ENCODE measurements around the gene CCR9. TPM values are rescaled to one million over a fixed set of nuclear protein-coding genes. Genes with fewer than 3 reads are reported as not detected.

CCR9 gene
- total RNA-seq, 1 donor from 2014 or later: not detected

DNA sequence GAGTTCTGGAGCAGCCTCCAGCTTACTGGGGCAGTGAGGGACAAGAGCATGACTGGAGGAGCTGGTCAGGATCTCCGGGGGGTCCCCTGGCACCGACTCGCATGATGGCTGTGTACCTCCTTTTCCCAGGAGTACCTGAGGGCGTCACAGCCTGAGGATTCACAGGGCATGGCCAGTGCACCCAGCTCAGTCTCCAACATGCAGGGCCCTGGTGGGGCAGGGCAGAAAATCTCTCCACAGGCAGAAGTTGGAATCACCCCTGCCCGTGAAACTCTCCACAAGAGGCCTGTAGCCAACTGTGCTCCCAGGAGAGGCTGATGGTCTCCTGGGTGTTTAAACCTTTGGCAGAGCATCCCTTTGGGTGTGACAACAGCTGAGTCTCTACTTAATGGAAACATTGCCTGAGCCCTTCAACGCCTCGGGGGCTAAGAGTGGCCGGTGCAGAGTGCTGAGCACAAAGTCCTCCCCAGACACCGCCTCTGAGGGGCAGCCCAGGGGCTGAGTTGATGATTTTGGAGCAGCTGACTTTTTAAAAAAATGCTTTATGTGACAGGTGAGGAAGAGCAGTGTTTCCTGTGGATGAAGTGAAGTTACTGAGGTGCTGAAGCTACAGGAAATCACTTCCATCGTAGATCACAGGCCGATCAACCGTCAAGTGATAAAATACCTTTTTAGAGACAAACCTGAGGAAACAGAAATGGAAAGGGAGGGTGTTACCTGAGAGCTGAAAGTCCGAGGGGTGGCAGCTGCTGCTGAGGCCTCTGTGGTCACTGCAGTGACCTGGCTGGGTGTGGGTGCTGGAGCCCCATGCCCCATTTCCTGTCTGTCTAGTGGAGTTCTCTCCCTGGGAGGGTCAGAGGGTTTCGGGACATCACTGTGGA is 35.1 kb downstream of the CCR9 start:
- Mint-ChIP-seq H3K9me3 (no peaks in the 10 kb centered on the region), H3K27me3 (no peaks in the 10 kb centered on the region), H3K36me3 (ENCODE audit: low read depth) (peaks cover 76% of the 10 kb centered on the region), H3K4me3 (no peak overlapping the region), H3K27ac (no peak overlapping the region), H3K4me1 (peaks cover 14% of the 10 kb centered on the region)
- intact Hi-C loops (cut with micrococcal nuclease): no loop called here
- no peak for DNase-seq

DNA sequence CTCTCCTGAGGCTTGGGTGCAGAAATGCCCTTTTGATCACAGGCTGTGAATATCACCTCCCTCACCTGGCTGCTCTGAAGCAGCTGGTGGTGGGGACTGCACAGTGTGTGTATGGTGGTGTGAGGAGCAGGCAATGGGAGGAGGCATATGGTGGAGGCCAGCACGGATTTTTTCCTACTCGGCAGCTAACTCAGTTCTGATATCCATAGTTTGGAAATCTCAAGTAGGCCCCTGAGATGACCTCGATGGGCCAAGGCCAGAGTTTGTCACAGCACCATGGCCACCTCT is 35.6 kb downstream of the CCR9 start:
- intact Hi-C loops (cut with micrococcal nuclease): no loop called here
- peaks cover 77% of the 10 kb centered on the region for H3K36me3 Mint-ChIP-seq (ENCODE audit: low read depth)

DNA sequence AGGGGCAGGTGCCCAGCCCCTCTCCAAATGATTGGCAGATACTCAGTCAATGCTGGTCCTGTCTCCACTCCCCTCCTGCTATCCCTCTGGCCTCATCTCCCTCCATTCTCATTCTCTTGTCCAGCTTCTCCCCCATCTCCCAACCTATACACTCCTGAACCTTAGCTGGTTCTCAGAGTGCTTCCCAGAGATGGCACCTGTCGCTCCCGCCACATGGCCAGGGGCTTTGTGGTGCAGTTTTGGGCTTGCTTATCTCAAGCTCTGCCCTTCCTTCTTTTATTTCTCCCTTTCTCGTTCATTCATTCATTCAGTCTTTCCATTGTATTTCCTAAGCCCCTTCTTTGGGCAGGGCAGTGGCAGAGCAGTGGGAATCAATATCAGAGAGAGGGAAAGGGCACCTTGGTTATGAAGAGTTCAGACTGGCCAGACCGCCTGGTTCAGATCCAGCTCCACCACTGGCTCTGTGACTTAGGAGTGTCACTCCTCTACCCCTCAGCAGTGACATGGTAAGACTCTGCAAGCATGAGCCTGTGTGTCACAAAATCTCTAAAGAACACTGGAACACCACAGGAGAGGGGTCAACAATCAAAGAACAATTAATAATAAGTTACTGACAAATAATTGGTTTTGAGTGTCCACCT is 36.7 kb downstream of the CCR9 start:
- peaks cover 6% of the 10 kb centered on the region for H3K4me1 Mint-ChIP-seq

More for the DNA sequence above, 35.6 kb downstream of the CCR9 start:
- no peaks in the 10 kb centered on the region for H3K9me3 Mint-ChIP-seq
- no peak for DNase-seq
- H3K27me3 Mint-ChIP-seq: no peaks in the 10 kb centered on the region
- no peak overlapping the region for H3K27ac Mint-ChIP-seq
- no peak overlapping the region for H3K4me3 Mint-ChIP-seq
- H3K4me1 Mint-ChIP-seq: peaks cover 9% of the 10 kb centered on the region

DNA sequence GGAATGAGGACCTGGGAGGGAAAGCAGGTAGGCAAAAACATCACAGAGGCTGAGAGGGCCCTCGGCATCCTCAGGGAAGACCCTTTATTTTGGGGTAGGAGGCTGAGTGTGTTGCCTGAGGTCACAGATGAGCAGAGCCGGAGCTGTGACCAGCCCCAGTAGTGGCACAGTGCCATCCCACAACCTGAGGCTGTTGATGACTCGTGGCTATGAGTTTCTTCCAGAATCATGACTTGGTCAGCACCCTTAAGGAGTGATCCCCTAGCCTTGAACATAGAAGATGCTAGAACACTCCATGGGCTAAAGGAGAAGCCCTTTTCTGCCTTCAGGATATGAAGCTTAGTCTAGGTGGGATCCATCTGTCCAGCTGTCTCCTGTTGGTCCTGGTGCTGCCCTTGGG is 37.4 kb downstream of the CCR9 start:
- Mint-ChIP-seq H3K9me3 (no peaks in the 10 kb centered on the region), H3K4me1 (peaks cover 5% of the 10 kb centered on the region), H3K27me3 (no peaks in the 10 kb centered on the region), H3K27ac (no peak overlapping the region), H3K4me3 (no peak overlapping the region), H3K36me3 (ENCODE audit: low read depth) (peaks cover 80% of the 10 kb centered on the region)
- no peak for DNase-seq
- intact Hi-C loops (cut with micrococcal nuclease): no loop called here

More for the DNA sequence above, 36.7 kb downstream of the CCR9 start:
- no peaks in the 10 kb centered on the region for H3K27me3 Mint-ChIP-seq
- H3K36me3 Mint-ChIP-seq (ENCODE audit: low read depth): peaks cover 80% of the 10 kb centered on the region
- intact Hi-C loops (cut with micrococcal nuclease): no loop called here
- H3K9me3 Mint-ChIP-seq: no peaks in the 10 kb centered on the region
- DNase-seq: no peak
- H3K27ac Mint-ChIP-seq: no peak overlapping the region
- H3K4me3 Mint-ChIP-seq: no peak overlapping the region

DNA sequence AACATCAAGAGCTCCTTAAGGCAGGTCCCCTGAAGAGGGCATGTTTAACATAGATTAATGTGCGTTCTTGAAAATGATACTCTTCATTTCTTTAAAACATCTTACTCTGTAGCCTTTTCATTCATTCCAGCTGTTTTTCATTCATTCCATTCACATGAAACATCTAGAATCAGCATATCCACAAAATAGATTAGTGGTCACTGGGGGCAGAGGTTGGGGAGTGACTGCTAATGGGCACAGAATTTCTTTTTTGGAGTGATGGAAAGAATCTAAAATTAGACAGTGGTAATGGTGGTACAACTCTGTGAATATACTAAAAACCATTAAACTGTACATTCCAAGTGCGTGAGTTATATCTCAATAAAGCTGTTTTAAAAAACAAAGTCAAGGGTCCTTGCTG is 41.5 kb downstream of the CCR9 start:
- Mint-ChIP-seq H3K4me3 (no peak overlapping the region), H3K9me3 (no peaks in the 10 kb centered on the region), H3K4me1 (peaks cover 5% of the 10 kb centered on the region), H3K27ac (no peak overlapping the region), H3K36me3 (ENCODE audit: low read depth) (peaks cover 77% of the 10 kb centered on the region), H3K27me3 (no peaks in the 10 kb centered on the region)
- intact Hi-C loops (cut with micrococcal nuclease): loop anchor here (5.0 kb wide), 1 partner anchor 891 kb away; no protein-coding TSS in a partner anchor
- DNase-seq: no peak

DNA sequence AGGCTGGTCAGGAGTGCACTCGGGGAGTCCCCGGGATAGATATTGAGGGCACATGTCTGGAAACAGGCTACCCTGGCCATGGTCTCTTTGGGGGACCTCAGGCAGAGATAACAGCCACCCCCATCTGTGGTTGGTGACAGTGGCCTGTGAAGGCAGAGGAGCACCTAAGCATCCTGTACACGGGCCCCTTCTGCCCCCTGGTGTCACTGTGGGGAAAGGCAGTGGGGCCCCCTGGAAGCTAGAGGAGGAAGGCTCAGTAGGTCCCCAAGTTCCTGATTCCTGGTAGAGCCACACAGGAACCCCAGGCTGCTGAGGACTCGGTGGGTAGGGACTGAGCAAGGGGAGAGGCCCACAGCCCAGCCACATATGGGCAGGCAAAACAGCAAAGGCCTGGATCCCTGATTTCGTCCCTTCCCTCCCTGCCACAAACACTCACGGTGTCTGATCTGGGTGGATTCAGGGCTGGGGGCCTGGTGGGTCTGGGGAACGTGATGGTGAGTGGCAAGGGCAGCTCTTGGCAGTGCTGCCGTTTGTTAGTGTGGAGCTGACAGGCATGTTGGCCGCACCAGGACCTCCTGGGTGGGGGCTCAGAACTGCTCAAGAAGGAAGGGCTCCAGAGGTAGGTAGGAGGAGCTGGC is 42.8 kb downstream of the CCR9 start:
- peak overlapping the region; percentile 43 for H3K27ac Mint-ChIP-seq
- no peaks in the 10 kb centered on the region for H3K9me3 Mint-ChIP-seq
- DNase-seq: peak; percentile 90
- no peaks in the 10 kb centered on the region for H3K27me3 Mint-ChIP-seq
- intact Hi-C loops (cut with micrococcal nuclease): loop anchor here (1.0 to 5.0 kb wide), 2 partner anchors 168 to 892 kb away; no protein-coding TSS in a partner anchor
- peaks cover 5% of the 10 kb centered on the region for H3K4me1 Mint-ChIP-seq
- peaks cover 77% of the 10 kb centered on the region for H3K36me3 Mint-ChIP-seq (ENCODE audit: low read depth)
- no peak overlapping the region for H3K4me3 Mint-ChIP-seq

DNA sequence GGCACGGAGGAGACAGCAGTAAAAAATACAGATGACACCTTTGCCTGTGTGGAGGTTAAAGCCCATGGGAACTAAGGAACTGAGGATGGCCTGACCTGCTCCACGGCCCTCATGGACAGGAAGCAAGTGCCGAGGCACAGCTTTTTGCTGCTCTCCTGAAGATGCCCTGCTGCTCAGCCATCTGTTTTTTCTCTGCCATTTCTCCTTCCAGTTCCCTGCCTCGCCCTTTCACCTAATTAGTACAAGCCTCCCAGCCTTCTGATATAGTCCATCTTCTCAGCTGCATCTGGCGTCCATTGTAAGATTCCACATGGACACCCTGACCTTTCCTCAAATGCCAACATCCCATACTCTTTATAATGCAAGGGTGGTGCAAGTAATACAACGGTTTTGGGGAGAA is 45.2 kb downstream of the CCR9 start:
- peaks cover 5% of the 10 kb centered on the region for H3K4me1 Mint-ChIP-seq
- intact Hi-C loops (cut with micrococcal nuclease): no loop called here
- H3K27ac Mint-ChIP-seq: no peak overlapping the region
- no peak overlapping the region for H3K4me3 Mint-ChIP-seq
- peaks cover 80% of the 10 kb centered on the region for H3K36me3 Mint-ChIP-seq (ENCODE audit: low read depth)
- DNase-seq: no peak
- no peaks in the 10 kb centered on the region for H3K9me3 Mint-ChIP-seq
- H3K27me3 Mint-ChIP-seq: no peaks in the 10 kb centered on the region

DNA sequence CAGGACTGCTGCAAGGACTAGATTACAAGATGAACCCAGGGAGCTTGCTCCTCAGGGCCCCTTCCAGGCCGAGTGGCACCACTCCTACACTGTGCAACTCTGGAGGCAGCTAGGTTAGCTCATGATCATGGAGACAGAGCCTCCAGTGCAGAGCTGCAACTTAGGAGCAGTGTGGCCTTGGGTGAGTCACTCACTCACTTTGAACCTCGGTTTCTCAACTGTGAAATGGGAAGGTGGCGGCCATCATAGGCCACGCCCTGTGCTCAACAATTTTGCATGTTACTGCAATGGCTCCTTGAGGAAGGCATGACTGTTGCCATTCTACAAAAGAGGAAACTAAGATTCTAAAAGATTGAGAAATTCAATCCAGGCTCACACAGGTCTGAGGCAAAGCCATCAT is 45.8 kb downstream of the CCR9 start:
- Mint-ChIP-seq H3K9me3 (no peaks in the 10 kb centered on the region), H3K36me3 (ENCODE audit: low read depth) (peaks cover 78% of the 10 kb centered on the region)

DNA sequence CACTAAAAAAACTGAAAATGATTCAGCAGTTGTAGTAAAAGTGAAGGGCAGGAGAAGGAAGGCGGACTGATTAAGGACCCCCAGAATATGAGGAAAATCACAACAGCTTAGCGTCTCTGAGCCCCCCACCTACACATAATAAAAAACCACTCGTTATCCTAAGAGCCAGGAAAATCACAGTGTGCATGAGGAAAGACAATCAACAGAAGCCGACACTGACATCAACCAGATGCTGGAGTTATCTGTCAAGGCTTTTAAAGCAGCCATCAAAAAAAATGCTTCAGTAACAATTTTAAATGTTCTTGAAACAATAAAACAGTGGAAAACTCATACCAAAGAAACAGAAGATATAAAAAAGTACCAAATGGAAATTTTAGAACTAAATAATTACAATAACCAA is 47.2 kb downstream of the CCR9 start:
- DNase-seq: no peak
- no peak overlapping the region for H3K27ac Mint-ChIP-seq
- no peaks in the 10 kb centered on the region for H3K9me3 Mint-ChIP-seq
- H3K36me3 Mint-ChIP-seq (ENCODE audit: low read depth): peaks cover 77% of the 10 kb centered on the region
- peaks cover 9% of the 10 kb centered on the region for H3K4me1 Mint-ChIP-seq
- no peak overlapping the region for H3K4me3 Mint-ChIP-seq
- H3K27me3 Mint-ChIP-seq: no peaks in the 10 kb centered on the region
- intact Hi-C loops (cut with micrococcal nuclease): no loop called here

More for the DNA sequence above, 45.8 kb downstream of the CCR9 start:
- Mint-ChIP-seq H3K4me1 (peaks cover 5% of the 10 kb centered on the region), H3K27me3 (no peaks in the 10 kb centered on the region), H3K27ac (no peak overlapping the region), H3K4me3 (no peak overlapping the region)
- intact Hi-C loops (cut with micrococcal nuclease): no loop called here
- no peak for DNase-seq

DNA sequence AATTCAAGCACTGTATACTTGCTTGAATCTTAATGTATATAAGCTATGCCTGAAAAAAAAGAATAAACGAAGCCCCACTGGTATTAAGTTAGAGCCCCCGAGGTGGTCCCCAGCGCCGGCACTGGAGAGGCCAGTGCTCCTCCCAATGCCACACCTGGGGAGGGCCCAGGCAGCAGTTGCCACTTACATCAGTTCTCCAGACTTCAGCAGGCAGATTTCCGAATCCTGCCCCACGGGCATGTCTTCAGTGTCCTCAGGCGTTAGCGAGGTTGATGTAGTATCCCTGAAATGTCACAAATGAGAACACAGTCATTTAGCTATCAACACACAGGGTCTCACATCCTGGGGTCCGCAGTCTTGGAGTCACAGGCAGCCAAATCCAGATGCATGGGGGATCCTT is 49.9 kb downstream of the CCR9 start:
- H3K9me3 Mint-ChIP-seq: peaks cover 5% of the 10 kb centered on the region

DNA sequence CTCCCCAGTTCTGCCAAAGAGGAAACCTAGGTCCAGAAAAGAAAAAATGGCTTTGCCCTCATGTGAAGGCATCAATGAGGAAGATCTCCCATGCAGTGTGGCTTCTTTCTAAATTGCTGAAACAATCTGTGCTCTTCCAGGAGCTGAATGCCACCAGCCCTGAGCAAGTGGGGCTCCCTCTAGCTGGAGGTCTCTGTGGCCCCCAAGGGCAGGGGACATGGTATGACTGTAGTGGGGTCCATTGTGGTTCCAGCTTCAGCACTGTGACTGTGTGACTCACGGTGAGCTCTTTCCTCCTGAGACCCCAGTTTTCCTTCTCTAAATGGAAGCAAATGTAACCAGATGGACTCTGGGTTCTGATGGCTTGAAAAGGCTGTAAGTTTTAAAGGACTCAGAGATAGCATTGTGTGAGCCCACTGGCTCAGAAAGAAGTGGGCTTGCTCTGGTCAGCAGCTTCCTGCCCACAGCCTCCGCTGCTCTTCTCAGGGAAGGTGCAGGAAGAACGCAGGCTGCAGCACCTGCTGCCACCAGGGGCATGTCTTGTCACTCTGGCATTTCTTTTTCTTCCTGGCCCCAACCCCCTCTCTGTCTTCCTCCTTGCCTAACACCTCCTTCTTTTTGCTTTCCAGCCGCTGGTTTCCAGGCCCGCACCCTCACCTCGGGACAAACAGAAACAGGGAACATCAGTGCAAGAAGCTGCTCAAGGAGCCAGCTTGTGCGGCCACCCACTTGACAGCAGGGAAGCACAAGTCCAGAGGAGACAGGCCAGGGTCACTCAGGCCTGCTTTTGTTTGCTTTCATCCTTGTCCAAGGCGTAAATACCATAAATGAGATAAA is 51.1 kb downstream of the CCR9 start:
- Mint-ChIP-seq H3K9me3 (peaks cover 5% of the 10 kb centered on the region), H3K36me3 (ENCODE audit: low read depth) (peaks cover 80% of the 10 kb centered on the region), H3K4me3 (no peak overlapping the region), H3K27ac (no peak overlapping the region), H3K4me1 (peaks cover 36% of the 10 kb centered on the region), H3K27me3 (no peaks in the 10 kb centered on the region)
- no peak for DNase-seq
- intact Hi-C loops (cut with micrococcal nuclease): loop anchor here (1.0 to 5.0 kb wide), 5 partner anchors 21 to 441 kb away; no protein-coding TSS in a partner anchor

More for the DNA sequence above, 49.9 kb downstream of the CCR9 start:
- H3K27me3 Mint-ChIP-seq: no peaks in the 10 kb centered on the region
- intact Hi-C loops (cut with micrococcal nuclease): loop anchor here (5.0 kb wide), 1 partner anchor 429 kb away; no protein-coding TSS in a partner anchor
- H3K36me3 Mint-ChIP-seq (ENCODE audit: low read depth): peaks cover 74% of the 10 kb centered on the region
- no peak overlapping the region for H3K4me3 Mint-ChIP-seq
- DNase-seq: no peak
- H3K4me1 Mint-ChIP-seq: peaks cover 26% of the 10 kb centered on the region
- no peak overlapping the region for H3K27ac Mint-ChIP-seq

DNA sequence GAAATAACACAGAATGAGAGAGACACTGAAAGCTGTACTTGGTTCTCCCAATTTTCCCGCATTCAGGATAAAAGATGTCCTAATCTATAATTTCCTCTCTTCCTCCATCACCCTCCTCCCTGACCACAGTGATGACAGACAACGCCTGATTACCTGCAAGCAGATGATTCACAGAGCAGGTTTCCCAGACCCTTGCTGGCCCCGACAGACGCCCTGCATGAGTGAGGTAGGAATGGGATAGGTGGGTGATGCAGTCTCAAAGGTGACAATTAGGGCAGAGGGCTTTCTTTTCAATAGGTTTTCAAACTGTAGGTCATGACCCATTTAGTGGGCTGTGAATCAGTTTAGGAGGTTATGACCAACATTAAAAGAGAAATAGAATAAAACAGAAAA is 51.7 kb downstream of the CCR9 start:
- H3K9me3 Mint-ChIP-seq: peaks cover 5% of the 10 kb centered on the region
- peaks cover 42% of the 10 kb centered on the region for H3K4me1 Mint-ChIP-seq
- no peak for DNase-seq
- intact Hi-C loops (cut with micrococcal nuclease): loop anchor here (1.0 to 5.0 kb wide), 5 partner anchors 21 to 440 kb away; no protein-coding TSS in a partner anchor
- peaks cover 79% of the 10 kb centered on the region for H3K36me3 Mint-ChIP-seq (ENCODE audit: low read depth)
- H3K27me3 Mint-ChIP-seq: no peaks in the 10 kb centered on the region
- H3K27ac Mint-ChIP-seq: no peak overlapping the region
- no peak overlapping the region for H3K4me3 Mint-ChIP-seq

DNA sequence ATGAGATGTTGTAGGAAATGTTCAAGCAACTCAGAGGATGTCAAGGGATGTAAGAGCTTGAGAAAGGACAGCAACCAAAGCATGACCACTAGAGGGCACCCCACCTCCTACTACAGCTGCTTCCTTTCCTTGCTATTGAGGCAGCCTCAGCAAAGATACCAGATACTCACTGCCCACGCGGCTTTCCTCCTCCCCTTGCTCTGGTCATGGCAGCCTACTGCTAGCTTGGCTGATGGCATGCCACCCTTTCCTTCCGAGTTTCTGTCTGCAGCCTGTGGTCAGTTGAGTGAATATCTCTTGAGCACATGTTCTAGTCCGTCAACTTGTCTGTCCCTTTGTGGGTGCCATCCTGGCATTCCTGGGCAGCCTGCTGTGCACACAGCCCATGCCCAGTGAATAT is 52.5 kb downstream of the CCR9 start:
- peak; percentile 94 for DNase-seq
- intact Hi-C loops (cut with micrococcal nuclease): loop anchor here (1.0 to 5.0 kb wide), 5 partner anchors 22 to 439 kb away; no protein-coding TSS in a partner anchor
- Mint-ChIP-seq H3K27me3 (no peaks in the 10 kb centered on the region), H3K4me1 (peaks cover 50% of the 10 kb centered on the region), H3K4me3 (no peak overlapping the region), H3K9me3 (peaks cover 5% of the 10 kb centered on the region), H3K27ac (peak overlapping the region; percentile 23), H3K36me3 (ENCODE audit: low read depth) (peaks cover 74% of the 10 kb centered on the region)

All from activated CD4-positive, alpha-beta T cell treated with anti-CD3 and anti-CD28 coated beads, Interleukin-2, amount 10 ng/mL, durations not matched to agents 24 days and 14 days (primary cell).